ENCODE measurements around the gene JMJD1C. TPM values are rescaled to one million over a fixed set of nuclear protein-coding genes. Genes with fewer than 3 reads are reported as not detected.
"Not testable (repeated sequence)": the region's sequence is repeated elsewhere in the genome, so short reads cannot be mapped to it uniquely, and the experiment has no call there.

Gene JMJD1C
- 108 and 180 TPM in 2 replicates for total RNA-seq (2014; rRNA removed; shearing (Covaris generic))

GRCh38 chr10:63465293-63466143, at the start of gene JMJD1C:
JMJD1C (minus strand) TSS chr10:63465977; CDS start chr10:63465662, 315 bp downstream.
- Histone ChIP-seq H3K27me3 (ENCODE audit: control insufficient read depth, insufficient read depth, low read length) (no peaks in the 10 kb centered on the region), H3K36me3 (replicated peaks; ENCODE audit: control insufficient read depth, insufficient read depth, low read length) (no peaks in the 10 kb centered on the region), H3K4me3 (ENCODE audit: insufficient read depth, low read depth, low read length) (peak within 1 kb of the TSS; percentile 93)
- DNase-seq, result peak; percentile 89

- no peaks in the 10 kb centered on the region for H3K27me3 ChIP-seq (ENCODE audit: control insufficient read depth, insufficient read depth, low read length)
- H3K36me3 ChIP-seq (replicated peaks; ENCODE audit: control insufficient read depth, insufficient read depth, low read length), result no peaks in the 10 kb centered on the region
- no peak overlapping the region; the same call in 1 of the 2 replicates for H3K4me3 ChIP-seq (ENCODE audit: insufficient read depth, low read depth, low read length)
- peak; percentile 67 for DNase-seq
These were observed 49.4 kb upstream of the JMJD1C start for GRCh38 chr10:63515002-63515763.

GRCh38 chr10:63506554-63506953, 40.8 kb upstream of the JMJD1C start:
- Histone ChIP-seq H3K4me3 (ENCODE audit: insufficient read depth, low read depth, low read length) (no peak overlapping the region), H3K27me3 (ENCODE audit: control insufficient read depth, insufficient read depth, low read length) (no peaks in the 10 kb centered on the region), H3K36me3 (replicated peaks; ENCODE audit: control insufficient read depth, insufficient read depth, low read length) (no peaks in the 10 kb centered on the region)
- no peak for DNase-seq

- Histone ChIP-seq H3K27me3 (ENCODE audit: control insufficient read depth, insufficient read depth, low read length) (no peaks in the 10 kb centered on the region), H3K36me3 (replicated peaks; ENCODE audit: control insufficient read depth, insufficient read depth, low read length) (no peaks in the 10 kb centered on the region), H3K4me3 (ENCODE audit: insufficient read depth, low read depth, low read length) (no peak overlapping the region)
- DNase-seq, result no peak
These were observed 39.8 kb upstream of the JMJD1C start for GRCh38 chr10:63505562-63505961.

GRCh38 chr10:63504145-63504881, 38.5 kb upstream of the JMJD1C start:
- no peak overlapping the region for H3K4me3 ChIP-seq (ENCODE audit: insufficient read depth, low read depth, low read length)
- no peaks in the 10 kb centered on the region for H3K27me3 ChIP-seq (ENCODE audit: control insufficient read depth, insufficient read depth, low read length)
- peak; percentile 44 for DNase-seq
- no peaks in the 10 kb centered on the region for H3K36me3 ChIP-seq (replicated peaks; ENCODE audit: control insufficient read depth, insufficient read depth, low read length)

GRCh38 chr10:63503395-63503794, 37.6 kb upstream of the JMJD1C start:
- DNase-seq, result no peak

GRCh38 chr10:63502832-63503231, 37.1 kb upstream of the JMJD1C start:
- no peaks in the 10 kb centered on the region for H3K36me3 ChIP-seq (replicated peaks; ENCODE audit: control insufficient read depth, insufficient read depth, low read length)
- H3K27me3 ChIP-seq (ENCODE audit: control insufficient read depth, insufficient read depth, low read length), result no peaks in the 10 kb centered on the region
- DNase-seq, result no peak
- H3K4me3 ChIP-seq (ENCODE audit: insufficient read depth, low read depth, low read length), result no peak overlapping the region

More at GRCh38 chr10:63503395-63503794, 37.6 kb upstream of the JMJD1C start:
- no peak overlapping the region for H3K4me3 ChIP-seq (ENCODE audit: insufficient read depth, low read depth, low read length)
- no peaks in the 10 kb centered on the region for H3K27me3 ChIP-seq (ENCODE audit: control insufficient read depth, insufficient read depth, low read length)
- H3K36me3 ChIP-seq (replicated peaks; ENCODE audit: control insufficient read depth, insufficient read depth, low read length), result no peaks in the 10 kb centered on the region

GRCh38 chr10:63501954-63502353, 36.2 kb upstream of the JMJD1C start:
- H3K36me3 ChIP-seq (replicated peaks; ENCODE audit: control insufficient read depth, insufficient read depth, low read length), result no peaks in the 10 kb centered on the region
- H3K4me3 ChIP-seq (ENCODE audit: insufficient read depth, low read depth, low read length), result no peak overlapping the region
- no peaks in the 10 kb centered on the region for H3K27me3 ChIP-seq (ENCODE audit: control insufficient read depth, insufficient read depth, low read length)
- no peak for DNase-seq

- H3K4me3 ChIP-seq (ENCODE audit: insufficient read depth, low read depth, low read length); H3K36me3 ChIP-seq (replicated peaks; ENCODE audit: control insufficient read depth, insufficient read depth, low read length); DNase-seq; H3K27me3 ChIP-seq (ENCODE audit: control insufficient read depth, insufficient read depth, low read length): not testable (repeated sequence)
These were observed 34.8 kb upstream of the JMJD1C start for GRCh38 chr10:63500551-63500950.

GRCh38 chr10:63498665-63499064, 32.9 kb upstream of the JMJD1C start:
- H3K36me3 ChIP-seq (replicated peaks; ENCODE audit: control insufficient read depth, insufficient read depth, low read length), result no peaks in the 10 kb centered on the region
- no peak for DNase-seq

GRCh38 chr10:63497321-63497720, 31.5 kb upstream of the JMJD1C start:
- no peaks in the 10 kb centered on the region for H3K27me3 ChIP-seq (ENCODE audit: control insufficient read depth, insufficient read depth, low read length)
- no peak for DNase-seq

More at GRCh38 chr10:63498665-63499064, 32.9 kb upstream of the JMJD1C start:
- no peak overlapping the region for H3K4me3 ChIP-seq (ENCODE audit: insufficient read depth, low read depth, low read length)
- no peaks in the 10 kb centered on the region for H3K27me3 ChIP-seq (ENCODE audit: control insufficient read depth, insufficient read depth, low read length)

GRCh38 chr10:63496561-63496960, 30.8 kb upstream of the JMJD1C start:
- Histone ChIP-seq H3K4me3 (ENCODE audit: insufficient read depth, low read depth, low read length) (no peak overlapping the region), H3K27me3 (ENCODE audit: control insufficient read depth, insufficient read depth, low read length) (no peaks in the 10 kb centered on the region), H3K36me3 (replicated peaks; ENCODE audit: control insufficient read depth, insufficient read depth, low read length) (no peaks in the 10 kb centered on the region)
- no peak for DNase-seq

More at GRCh38 chr10:63497321-63497720, 31.5 kb upstream of the JMJD1C start:
- no peaks in the 10 kb centered on the region for H3K36me3 ChIP-seq (replicated peaks; ENCODE audit: control insufficient read depth, insufficient read depth, low read length)
- H3K4me3 ChIP-seq (ENCODE audit: insufficient read depth, low read depth, low read length), result no peak overlapping the region

GRCh38 chr10:63494951-63495350, 29.2 kb upstream of the JMJD1C start:
- H3K36me3 ChIP-seq (replicated peaks; ENCODE audit: control insufficient read depth, insufficient read depth, low read length), result no peaks in the 10 kb centered on the region
- H3K4me3 ChIP-seq (ENCODE audit: insufficient read depth, low read depth, low read length), result no peak overlapping the region
- no peaks in the 10 kb centered on the region for H3K27me3 ChIP-seq (ENCODE audit: control insufficient read depth, insufficient read depth, low read length)
- DNase-seq, result no peak

- H3K36me3 ChIP-seq (replicated peaks; ENCODE audit: control insufficient read depth, insufficient read depth, low read length), result no peaks in the 10 kb centered on the region
- DNase-seq, result no peak
- H3K4me3 ChIP-seq (ENCODE audit: insufficient read depth, low read depth, low read length), result no peak overlapping the region
- no peaks in the 10 kb centered on the region for H3K27me3 ChIP-seq (ENCODE audit: control insufficient read depth, insufficient read depth, low read length)
These were observed 27.2 kb upstream of the JMJD1C start for GRCh38 chr10:63493004-63493403.
